Activated CD8-positive, alpha-beta memory T cell treated with anti-CD3 and anti-CD28 coated beads, Interleukin-2, amount 10 ng/mL, durations not matched to agents 7 days and 5 days (primary cell): ENCODE data around the gene ALDH3B2. TPM values are rescaled to one million over a fixed set of nuclear protein-coding genes. Genes with fewer than 3 reads are reported as not detected.
"Not testable (repeated sequence)": the region's sequence is repeated elsewhere in the genome, so short reads cannot be mapped to it uniquely, and the experiment has no call there.

Experiments
- ATAC-seq: fragments of 150-1000 bp; cut with Tn5 transposase; one replicate; pipeline ENCODE4 v1.10.0; 2021; ENCODE audit warnings: moderate library complexity
- CTCF ChIA-PET: fragments of 350-600 bp; sonication (Branson Sonifier 250); formaldehyde crosslinking; loops from one replicate; lab custom pipeline; 2021; ENCODE audit warnings: antibody characterized with exemption; lab: Charles Lee
- DNase-seq: peaks from one replicate; pipeline ENCODE4 v3.0.0-alpha.2; 2020
- H3K27ac Mint-ChIP-seq: one replicate; pipeline ENCODE4 v1.8.0; 2021; ENCODE audit warnings: mild to moderate bottlenecking, mixed read lengths
- H3K27me3 Mint-ChIP-seq: one replicate; pipeline ENCODE4 v1.8.0; 2021; ENCODE audit warnings: mixed read lengths
- H3K36me3 Mint-ChIP-seq: one replicate; pipeline ENCODE4 v1.8.0; 2021; ENCODE audit warnings: mild to moderate bottlenecking, mixed read lengths
- H3K4me1 Mint-ChIP-seq: one replicate; pipeline ENCODE4 v1.8.0; 2021; ENCODE audit warnings: mixed read lengths
- H3K4me3 Mint-ChIP-seq: one replicate; pipeline ENCODE4 v1.8.0; 2021; ENCODE audit warnings: mild to moderate bottlenecking, moderate library complexity, mixed read lengths
- H3K9me3 Mint-ChIP-seq: one replicate; pipeline ENCODE4 v1.8.0; 2022; ENCODE audit warnings: low read depth, mixed read lengths
- total RNA-seq, 2 experiments: library from RNA; stranded (reverse); gene quantifications; one replicate each; pipeline ENCODE4 v1.2.3, GENCODE V29; 2021

The ALDH3B2 gene
- total RNA-seq, 2 experiments from 2014 or later = not detected

DNA sequence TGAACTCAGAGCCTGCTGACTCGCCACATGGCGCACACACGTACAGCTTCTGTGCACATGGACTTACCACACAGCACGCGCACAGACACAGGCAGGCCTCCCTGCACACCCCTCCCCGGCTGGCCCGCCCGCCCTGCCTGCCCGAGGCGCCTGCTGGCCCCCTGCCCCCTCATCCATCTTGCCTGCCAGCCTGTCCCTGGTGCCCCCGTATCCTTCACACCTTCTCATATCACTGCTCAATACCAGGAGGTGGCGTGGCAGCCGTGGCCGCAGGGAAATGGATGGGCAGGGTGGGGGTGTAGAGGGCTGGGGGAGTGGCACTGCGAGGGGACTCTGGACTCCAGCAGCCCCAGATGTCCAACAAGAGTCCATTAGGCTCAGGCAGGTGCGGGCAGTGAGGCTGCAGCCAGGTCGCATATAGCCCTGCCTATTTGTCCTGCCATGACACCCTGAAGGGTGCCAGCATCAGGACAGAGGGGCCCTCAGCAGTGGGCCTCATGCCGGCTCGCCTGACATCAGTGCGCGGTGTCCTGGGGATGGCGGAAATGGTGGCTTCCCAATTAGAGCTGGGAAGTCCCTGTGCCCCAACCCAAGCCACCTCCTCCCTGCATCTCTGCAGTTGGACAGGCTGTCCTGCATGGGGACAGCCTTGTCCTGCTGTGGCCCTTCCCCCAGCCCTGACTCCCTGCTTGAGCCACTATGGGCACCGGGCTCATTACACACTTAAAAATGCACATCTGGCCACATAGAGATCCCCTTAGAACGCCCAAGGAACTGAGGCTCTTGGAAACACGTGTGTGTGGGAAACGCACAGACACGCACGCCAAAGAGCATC, 32.9 kb downstream of the ALDH3B2 start:
- ATAC-seq (no peak), DNase-seq (no peak)
- Mint-ChIP-seq H3K27ac (no peak overlapping the region), H3K36me3 (no peaks in the 10 kb centered on the region), H3K27me3 (peaks cover 4% of the 10 kb centered on the region), H3K9me3 (peaks cover 3% of the 10 kb centered on the region), H3K4me1 (peaks cover 26% of the 10 kb centered on the region), H3K4me3 (no peak overlapping the region)
- CTCF ChIA-PET = interaction anchor here (9.9 kb wide), 1 partner anchor 17 kb away, joined by 111 read pairs; no protein-coding TSS in a partner anchor

DNA sequence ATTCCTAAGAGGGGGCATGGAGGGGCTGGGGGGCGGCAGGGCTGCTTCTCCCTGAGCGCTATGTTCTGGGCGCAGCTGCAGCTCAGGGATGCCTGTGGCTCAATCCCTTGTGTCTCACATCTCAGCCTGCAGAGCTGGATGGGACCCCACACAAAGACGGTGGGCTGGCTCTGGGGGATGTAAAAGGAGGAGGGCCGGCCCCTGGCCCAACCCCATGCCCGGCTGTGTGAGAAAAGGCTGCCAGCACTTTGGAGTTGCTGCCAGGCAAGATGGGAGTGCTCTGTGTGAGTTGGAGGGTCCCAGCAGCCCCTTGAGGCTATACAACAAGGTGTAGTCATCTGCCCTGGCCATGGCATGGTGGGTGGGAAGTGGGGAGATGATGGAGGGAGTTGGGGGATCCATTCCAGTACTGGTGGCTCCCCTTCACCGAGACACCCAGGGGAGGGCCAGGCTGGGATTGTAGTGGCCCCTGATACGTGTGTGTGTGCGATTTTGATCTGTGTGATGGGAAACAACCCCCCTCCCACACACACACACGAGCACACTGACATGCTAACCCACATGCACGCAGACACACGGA, 33.6 kb downstream of the ALDH3B2 start:
- Mint-ChIP-seq H3K9me3 (peaks cover 3% of the 10 kb centered on the region), H3K4me3 (no peak overlapping the region), H3K36me3 (no peaks in the 10 kb centered on the region), H3K27me3 (peaks cover 4% of the 10 kb centered on the region), H3K27ac (no peak overlapping the region), H3K4me1 (peaks cover 19% of the 10 kb centered on the region)
- no peak for DNase-seq
- CTCF ChIA-PET = interaction anchor here (0.6 to 3.3 kb wide), 4 partner anchors 10 to 19 kb away, joined by 3 to 22 read pairs (median 3); partner anchors contain the start of gene NUDT8
- ATAC-seq = no peak

DNA sequence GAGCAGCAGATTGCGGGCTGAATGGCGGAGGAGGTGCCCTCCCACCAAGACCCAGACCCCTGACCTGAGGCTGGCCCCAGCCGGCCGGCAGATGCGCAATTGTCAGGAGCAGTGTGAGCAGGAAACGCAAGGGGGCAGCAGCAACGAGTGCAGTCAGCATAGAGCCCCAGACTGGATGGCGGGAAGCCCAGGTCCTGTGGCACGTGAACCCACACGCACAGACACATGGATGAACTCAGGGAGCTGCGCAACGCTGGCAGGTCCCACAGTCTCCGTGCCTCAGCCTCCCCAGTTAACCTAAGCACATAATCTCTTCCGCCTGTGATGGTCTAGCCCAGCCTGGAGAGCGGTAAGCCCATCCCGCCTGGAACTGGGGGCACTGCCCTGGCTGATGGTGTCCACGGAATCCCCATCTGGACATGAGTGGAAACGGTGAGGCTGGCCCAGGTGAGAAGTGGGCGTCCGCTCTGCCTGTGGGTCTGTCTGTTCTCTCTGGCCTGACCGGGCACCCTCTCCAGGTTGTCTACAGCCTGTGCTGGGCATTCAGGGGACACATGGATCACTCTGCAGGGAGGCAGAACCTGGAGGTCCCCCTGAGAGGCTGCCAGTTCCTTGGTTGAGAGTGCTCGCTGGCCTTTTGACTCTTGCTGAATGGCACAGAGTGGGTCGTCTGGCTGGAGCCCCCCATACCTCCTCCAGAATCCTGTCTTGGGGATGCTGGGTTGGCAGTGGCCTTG, 34.2 kb downstream of the ALDH3B2 start:
- CTCF ChIA-PET = interaction anchor here (0.6 to 3.3 kb wide), 5 partner anchors 10 to 19 kb away, joined by 3 to 22 read pairs (median 3); partner anchors contain the start of gene NUDT8
- H3K36me3 Mint-ChIP-seq = no peaks in the 10 kb centered on the region
- peaks cover 4% of the 10 kb centered on the region for H3K27me3 Mint-ChIP-seq
- peaks cover 3% of the 10 kb centered on the region for H3K9me3 Mint-ChIP-seq
- H3K27ac Mint-ChIP-seq = no peak overlapping the region
- H3K4me3 Mint-ChIP-seq = no peak overlapping the region
- ATAC-seq = peak; percentile 84
- peaks cover 15% of the 10 kb centered on the region for H3K4me1 Mint-ChIP-seq
- DNase-seq = peak; percentile 76

DNA sequence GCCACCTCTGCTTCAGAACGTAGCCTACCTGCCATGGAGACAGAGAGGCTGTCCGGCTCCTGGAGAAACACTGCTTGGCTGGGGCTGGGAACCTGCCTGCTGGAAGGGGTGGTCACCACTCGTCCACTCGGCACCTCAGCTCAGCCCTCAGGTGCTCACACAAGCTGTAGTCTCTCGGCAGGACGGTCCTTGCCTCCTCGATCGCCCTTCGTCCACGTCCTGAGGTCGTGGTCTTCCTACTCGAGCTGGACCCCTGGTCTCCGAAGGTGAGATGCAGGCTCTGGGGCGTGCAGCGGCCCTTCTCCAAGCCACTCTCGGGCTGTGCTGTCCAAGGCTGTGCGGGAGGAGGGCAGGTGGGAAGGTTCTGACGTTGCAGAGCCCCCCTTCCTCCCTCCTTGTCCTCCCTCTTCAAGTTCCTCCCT, 35.0 kb downstream of the ALDH3B2 start, which contains the start of gene TBX10:
Gene TBX10 (minus strand): TSS at position 326 of the 422 bp plus-strand sequence. CDS start 291 bp downstream, at position 35.
- no peak within 1 kb of the TSS for H3K4me3 Mint-ChIP-seq
- no peaks in the 10 kb centered on the region for H3K36me3 Mint-ChIP-seq
- peaks cover 4% of the 10 kb centered on the region for H3K27me3 Mint-ChIP-seq
- DNase-seq (no peak), ATAC-seq (no peak)
- no peak within 1 kb of the TSS for H3K27ac Mint-ChIP-seq
- peaks cover 3% of the 10 kb centered on the region for H3K9me3 Mint-ChIP-seq
- peaks cover 15% of the 10 kb centered on the region for H3K4me1 Mint-ChIP-seq
- CTCF ChIA-PET = interaction anchor here (0.7 to 4.2 kb wide), 7 partner anchors 10 to 59 kb away, joined by 3 to 22 read pairs (median 3); partner anchors contain the start of gene NUDT8

DNA sequence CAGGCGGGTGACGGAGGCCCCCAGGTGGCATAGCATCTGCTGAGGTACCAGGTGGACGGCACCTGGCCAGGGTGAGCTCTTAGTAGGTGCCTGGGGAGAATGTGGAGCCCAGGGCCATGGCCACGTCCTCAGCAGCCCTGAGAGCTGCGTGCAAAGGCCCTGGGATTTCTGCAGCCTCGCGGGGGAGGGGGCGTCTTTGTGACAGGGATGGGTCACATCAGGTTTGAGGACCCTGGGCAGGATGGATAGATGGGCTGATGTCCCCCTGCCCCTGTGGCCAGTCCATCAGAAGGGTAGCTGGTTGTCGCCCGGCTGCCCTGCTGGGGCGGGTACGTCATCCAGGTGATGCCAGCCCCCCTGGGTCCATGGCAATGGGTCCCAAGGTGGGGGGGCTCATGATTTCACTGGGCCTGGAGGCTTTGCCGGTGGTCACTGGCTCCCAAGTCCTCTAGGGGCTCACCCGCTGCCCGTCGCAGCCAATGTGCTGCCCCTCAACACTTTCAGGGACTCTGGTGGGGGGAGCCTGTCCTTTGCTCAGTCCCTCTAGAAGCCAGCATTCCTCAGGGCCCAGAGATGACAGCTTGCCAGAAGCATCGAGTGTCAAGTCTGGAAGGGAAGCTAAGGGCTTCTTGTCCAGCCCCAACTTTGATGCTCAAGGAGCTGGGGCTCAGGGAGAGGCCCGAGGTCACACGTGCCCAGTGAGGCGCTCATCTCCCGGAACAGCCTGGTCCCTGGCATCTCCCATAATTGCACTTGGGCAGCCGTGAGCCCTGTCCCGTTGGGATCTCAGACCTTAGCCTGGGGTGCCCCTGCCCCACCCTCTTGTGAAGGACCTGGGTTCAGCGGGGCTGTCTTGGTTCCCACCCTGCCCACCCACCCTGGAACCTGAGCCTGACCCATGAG, 35.6 kb downstream of the ALDH3B2 start:
- no peaks in the 10 kb centered on the region for H3K9me3 Mint-ChIP-seq
- H3K27me3 Mint-ChIP-seq = peaks cover 4% of the 10 kb centered on the region
- ATAC-seq = no peak
- no peak overlapping the region for H3K27ac Mint-ChIP-seq
- H3K4me3 Mint-ChIP-seq = no peak overlapping the region
- DNase-seq = no peak
- CTCF ChIA-PET = interaction anchor here (1.0 to 4.2 kb wide), 6 partner anchors 9 to 58 kb away, joined by 3 to 22 read pairs (median 4); partner anchors contain the start of gene NUDT8
- H3K4me1 Mint-ChIP-seq = peaks cover 13% of the 10 kb centered on the region
- no peaks in the 10 kb centered on the region for H3K36me3 Mint-ChIP-seq

DNA sequence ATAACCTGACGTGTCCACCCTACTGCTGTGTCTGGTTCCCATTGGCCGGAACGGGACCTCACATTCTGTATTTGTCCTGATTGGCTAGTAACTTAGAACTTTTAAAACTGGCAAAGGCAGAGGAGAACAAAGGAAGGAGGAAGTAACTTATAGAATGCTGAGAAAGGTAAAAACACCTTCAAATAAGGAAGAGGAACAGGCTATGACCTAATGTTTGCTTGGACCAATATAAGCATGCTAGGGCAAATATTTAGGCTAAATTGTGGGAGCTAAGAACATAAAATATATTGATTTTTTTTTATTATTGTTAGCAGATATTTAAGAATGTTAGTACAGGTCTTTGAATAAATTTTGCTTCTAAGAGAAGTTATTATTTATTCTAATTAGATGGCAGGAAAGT, 37.0 kb downstream of the ALDH3B2 start:
- CTCF ChIA-PET = interaction anchor here (0.7 to 4.2 kb wide), 3 partner anchors 8 to 21 kb away, joined by 3 to 20 read pairs (median 5); no protein-coding TSS in a partner anchor

DNA sequence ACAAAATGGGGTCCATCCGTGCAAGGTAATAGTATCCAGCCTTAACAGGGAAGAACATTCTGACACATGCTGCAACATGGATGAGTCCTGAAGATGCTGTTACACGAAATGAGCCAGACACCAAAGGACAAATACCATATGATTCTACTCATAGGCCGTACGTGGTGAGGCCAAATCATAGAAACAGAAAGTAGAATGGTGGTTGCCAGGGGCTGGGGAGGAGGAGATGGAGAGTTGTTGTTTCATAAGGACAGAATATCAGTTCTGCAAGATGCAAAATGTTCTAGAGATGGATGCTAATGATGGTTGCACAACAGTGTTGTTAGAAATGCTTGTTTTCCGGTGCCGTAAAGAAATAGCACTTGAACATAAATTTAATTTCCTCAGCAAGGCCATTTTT, 37.5 kb downstream of the ALDH3B2 start:
- Mint-ChIP-seq H3K36me3 (no peaks in the 10 kb centered on the region), H3K27ac (no peak overlapping the region), H3K9me3 (no peaks in the 10 kb centered on the region), H3K27me3 (peaks cover 4% of the 10 kb centered on the region), H3K4me3 (no peak overlapping the region), H3K4me1 (peaks cover 13% of the 10 kb centered on the region)
- ATAC-seq (no peak), DNase-seq (no peak)
- CTCF ChIA-PET = interaction anchor here (0.7 to 4.2 kb wide), 4 partner anchors 8 to 22 kb away, joined by 3 to 20 read pairs (median 10); no protein-coding TSS in a partner anchor

More for the DNA sequence above, 37.0 kb downstream of the ALDH3B2 start:
- not testable (repeated sequence) for H3K27me3 Mint-ChIP-seq, H3K4me3 Mint-ChIP-seq, ATAC-seq, H3K9me3 Mint-ChIP-seq, DNase-seq, H3K36me3 Mint-ChIP-seq, H3K27ac Mint-ChIP-seq
- H3K4me1 Mint-ChIP-seq = peaks cover 13% of the 10 kb centered on the region

DNA sequence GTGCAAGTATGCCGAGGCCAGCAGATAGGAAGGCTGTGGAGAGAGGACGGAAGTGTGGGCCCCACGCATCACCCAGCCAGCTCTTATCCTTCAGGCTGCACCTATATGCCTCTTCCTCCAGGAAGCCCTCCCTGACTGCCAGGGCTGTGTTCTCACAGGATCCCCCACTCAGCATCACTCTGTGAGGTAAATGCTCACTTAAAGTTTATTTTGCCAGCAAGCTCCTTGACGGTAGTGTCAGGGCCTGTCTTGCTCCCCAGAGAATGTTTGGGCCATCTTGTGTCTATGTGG, 39.2 kb downstream of the ALDH3B2 start:
- ATAC-seq = no peak
- CTCF ChIA-PET = interaction anchor here (1.1 to 4.2 kb wide), 4 partner anchors 11 to 33 kb away, joined by 4 to 20 read pairs (median 12); partner anchors contain the start of gene ACY3
- H3K4me1 Mint-ChIP-seq = peaks cover 18% of the 10 kb centered on the region

DNA sequence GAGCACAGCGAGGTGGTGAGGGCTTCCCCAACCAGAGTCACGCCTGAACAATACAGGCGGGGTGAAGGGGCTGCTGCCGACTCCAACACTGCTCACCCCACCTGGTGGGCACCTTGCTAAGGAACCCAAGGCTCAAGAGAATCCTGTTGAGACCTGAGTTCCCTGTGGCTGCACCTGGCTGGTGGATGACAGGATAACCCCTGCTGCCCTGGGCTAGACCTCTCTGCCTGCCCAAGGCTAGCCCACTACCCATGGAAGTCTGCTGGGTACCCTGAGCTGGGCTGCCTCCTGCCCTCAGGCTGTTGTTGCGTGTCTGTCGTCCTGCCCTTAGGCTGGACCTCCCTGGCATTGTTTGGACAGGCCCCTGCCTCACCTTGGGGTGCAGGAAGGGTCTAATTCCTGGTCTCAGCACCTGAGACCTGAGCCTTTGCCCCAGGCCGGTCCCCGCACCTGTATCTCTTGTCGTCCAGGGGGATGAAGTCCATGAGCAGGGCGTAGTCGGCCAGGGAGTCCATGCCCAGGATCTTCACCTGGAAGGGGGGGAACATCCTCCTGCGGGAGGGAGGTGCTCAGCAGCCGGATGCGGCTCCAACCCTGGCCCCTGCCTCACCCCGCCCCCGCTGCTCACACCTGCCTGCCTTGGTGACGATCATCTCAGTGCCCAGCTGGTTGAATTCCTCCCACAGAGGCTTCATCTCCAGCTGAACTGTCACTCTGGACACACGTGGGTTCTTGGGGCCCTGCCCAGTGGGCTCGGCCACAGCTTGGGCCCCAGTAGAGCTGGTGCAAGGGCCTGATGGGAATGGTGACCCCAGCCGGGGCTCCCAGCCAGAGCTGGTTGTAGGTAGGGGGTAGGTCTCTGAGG, 39.8 kb downstream of the ALDH3B2 start:
- no peaks in the 10 kb centered on the region for H3K36me3 Mint-ChIP-seq
- peaks cover 16% of the 10 kb centered on the region for H3K4me1 Mint-ChIP-seq
- H3K27ac Mint-ChIP-seq = no peak overlapping the region
- no peak for ATAC-seq
- H3K27me3 Mint-ChIP-seq = peaks cover 4% of the 10 kb centered on the region
- no peak for DNase-seq
- H3K4me3 Mint-ChIP-seq = no peak overlapping the region
- no peaks in the 10 kb centered on the region for H3K9me3 Mint-ChIP-seq
- CTCF ChIA-PET = interaction anchor here (1.7 to 8.4 kb wide), 3 partner anchors 12 to 17 kb away, joined by 5 to 157 read pairs (median 18); partner anchors contain the start of gene ACY3

More for the DNA sequence above, 39.2 kb downstream of the ALDH3B2 start:
- H3K27me3 Mint-ChIP-seq = peaks cover 4% of the 10 kb centered on the region
- H3K27ac Mint-ChIP-seq = no peak overlapping the region
- H3K4me3 Mint-ChIP-seq = no peak overlapping the region
- H3K9me3 Mint-ChIP-seq = no peaks in the 10 kb centered on the region
- DNase-seq = no peak
- no peaks in the 10 kb centered on the region for H3K36me3 Mint-ChIP-seq

DNA sequence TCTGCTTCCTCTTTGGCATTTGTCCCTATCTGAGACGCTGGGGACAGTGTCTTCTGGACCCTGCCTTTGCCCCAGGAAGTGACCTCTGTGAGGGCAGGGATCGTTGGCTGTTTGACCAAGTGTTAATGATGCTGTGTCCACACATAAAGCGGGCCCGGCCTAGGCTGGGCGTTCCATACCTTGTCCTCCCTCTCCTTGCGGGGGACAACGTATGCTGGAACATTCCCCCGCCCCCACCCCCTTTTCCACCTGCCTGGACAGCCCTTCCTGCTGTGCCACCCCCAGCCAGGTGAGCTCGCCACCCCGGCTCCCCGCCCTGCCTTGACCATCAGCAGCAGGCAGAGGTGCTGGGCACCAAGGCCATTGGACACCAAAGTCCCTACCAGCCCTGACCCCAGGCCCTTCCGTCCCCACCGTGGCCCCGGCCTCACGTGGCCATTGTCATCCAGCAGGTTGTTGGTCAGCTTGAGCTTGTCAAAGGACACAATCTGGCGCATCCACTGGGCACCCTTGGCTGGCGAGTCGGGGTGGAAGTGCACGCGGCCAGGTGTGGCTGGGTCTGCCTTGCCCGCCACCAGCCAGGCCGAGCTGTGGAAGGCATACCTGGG, 40.6 kb downstream of the ALDH3B2 start:
- no peak for DNase-seq
- Mint-ChIP-seq H3K4me3 (no peak overlapping the region), H3K9me3 (no peaks in the 10 kb centered on the region), H3K4me1 (peaks cover 18% of the 10 kb centered on the region), H3K36me3 (no peaks in the 10 kb centered on the region), H3K27ac (no peak overlapping the region), H3K27me3 (peaks cover 4% of the 10 kb centered on the region)
- no peak for ATAC-seq
- CTCF ChIA-PET = interaction anchor here (7.0 to 8.4 kb wide), 2 partner anchors 14 to 25 kb away, joined by 132 to 157 read pairs; partner anchors contain the start of gene ACY3
